GM23248 (cell line): Measurements from ENCODE around the gene F5. TPM values are rescaled to one million over a fixed set of nuclear protein-coding genes. Genes with fewer than 3 reads are reported as not detected.

Experiments
- DNase-seq: peaks from one replicate; pipeline ENCODE4 v3.0.0-alpha.2; 2015
- H2AFZ ChIP-seq: fragments of 200-600 bp; sonication (generic); 2 replicates; pipeline ENCODE4 v1.6.1; 2016; ENCODE audit warnings: antibody characterized with exemption
- H3F3A ChIP-seq: fragments of 200-600 bp; sonication (generic); 2 replicates; pipeline ENCODE4 v1.6.1; 2016; ENCODE audit warnings: mild to moderate bottlenecking, antibody characterized with exemption, mixed run types; ENCODE audit not compliant: insufficient read depth
- H3K27ac ChIP-seq: fragments of 200-600 bp; sonication (generic); 2 replicates; pipeline ENCODE4 v1.5.1; 2016; ENCODE audit warnings: mild to moderate bottlenecking
- H3K27me3 ChIP-seq: fragments of 200-600 bp; sonication (generic); replicated peaks from 2 replicates; pipeline ENCODE4 v1.6.1; 2016; ENCODE audit warnings: mild to moderate bottlenecking; ENCODE audit not compliant: insufficient read depth
- H3K36me3 ChIP-seq: fragments of 200-600 bp; sonication (generic); 2 replicates; pipeline ENCODE4 v1.6.1; 2016; ENCODE audit warnings: low read depth, mild to moderate bottlenecking
- H3K4me1 ChIP-seq: fragments of 200-600 bp; sonication (generic); 2 replicates; pipeline ENCODE4 v1.6.1; 2016; ENCODE audit warnings: mild to moderate bottlenecking; ENCODE audit not compliant: insufficient read depth
- H3K4me2 ChIP-seq: fragments of 200-600 bp; sonication (generic); one replicate; pipeline ENCODE4 v1.6.1; 2016; ENCODE audit warnings: mild to moderate bottlenecking; ENCODE audit not compliant: unreplicated experiment
- H3K4me3 ChIP-seq: fragments of 200-600 bp; sonication (generic); 2 replicates; pipeline ENCODE4 v1.5.1; 2016; ENCODE audit warnings: mild to moderate bottlenecking
- H3K79me2 ChIP-seq: fragments of 200-600 bp; sonication (generic); 2 replicates; pipeline ENCODE4 v1.6.1; 2016; ENCODE audit warnings: mild to moderate bottlenecking; ENCODE audit not compliant: insufficient read depth
- H3K9ac ChIP-seq: fragments of 200-600 bp; sonication (generic); 2 replicates; pipeline ENCODE4 v1.6.1; 2016; ENCODE audit warnings: mild to moderate bottlenecking
- H3K9me2 ChIP-seq: fragments of 200-600 bp; sonication (generic); 2 replicates; pipeline ENCODE4 v1.6.1; 2016; ENCODE audit warnings: mixed run types, mild to moderate bottlenecking, moderate library complexity; ENCODE audit not compliant: insufficient read depth
- H3K9me3 ChIP-seq: fragments of 200-600 bp; sonication (generic); one replicate; pipeline ENCODE4 v1.6.1; 2017; ENCODE audit warnings: low read depth
- H4K20me1 ChIP-seq: fragments of 200-600 bp; sonication (generic); 2 replicates; pipeline ENCODE4 v1.6.0; 2016; ENCODE audit not compliant: insufficient read depth
- EZH2 ChIP-seq: fragments of 200-600 bp; sonication (generic); IDR thresholded peaks from 2 replicates; pipeline ENCODE4 v1.6.1; 2018; ENCODE audit warnings: antibody characterized with exemption, mild to moderate bottlenecking; ENCODE audit not compliant: insufficient read depth, poor library complexity, severe bottlenecking
- EZH2phosphoT487 ChIP-seq: fragments of 200-600 bp; sonication (generic); IDR thresholded peaks from 2 replicates; pipeline ENCODE4 v1.6.1; 2018; ENCODE audit warnings: antibody characterized with exemption, moderate library complexity, mild to moderate bottlenecking, low read depth; ENCODE audit not compliant: insufficient read depth
- WGBS, 2 experiments: methylation state at CpG; one replicate each; pipeline ENCODE4 v1.1.6; 2015 to 2017; ENCODE audit warnings: low lambda C conversion rate in 2 of 2, low coverage in 1 of 2; ENCODE audit errors: missing lambda C conversion rate in 2 of 2; 5-methylcytosine and 5-hydroxymethylcytosine counted together
- in situ Hi-C: fragments of 300-500 bp; cut with MboI; formaldehyde crosslinking; loops from 2 replicates; pipeline ENCODE4 v1.15.0; 2020
- polyA plus RNA-seq: library from polyadenylated mRNA; unstranded; fragments of >200 nt; fragmentation: Nextera tagmentation; extraction: Ambion mirVana; gene quantifications from 2 replicates; pipeline ENCODE4 v1.2.1, GENCODE V29; 2016
- small RNA-seq: library from RNA; depleted of rRNA; stranded (forward); fragments of <200 nt; gene quantifications from one replicate; pipeline ENCODE3, GENCODE V24; 2014; ENCODE audit warnings: low read depth, low replicate concordance
- total RNA-seq: library from RNA; depleted of rRNA; stranded (reverse); fragments of >200 nt; shearing (Covaris generic); gene quantifications from 2 replicates; pipeline ENCODE4 v1.2.3, GENCODE V29; 2014; rRNA removed

Gene F5
- total and polyA plus RNA-seq, 2 experiments from 2014 or later, result not detected

DNA sequence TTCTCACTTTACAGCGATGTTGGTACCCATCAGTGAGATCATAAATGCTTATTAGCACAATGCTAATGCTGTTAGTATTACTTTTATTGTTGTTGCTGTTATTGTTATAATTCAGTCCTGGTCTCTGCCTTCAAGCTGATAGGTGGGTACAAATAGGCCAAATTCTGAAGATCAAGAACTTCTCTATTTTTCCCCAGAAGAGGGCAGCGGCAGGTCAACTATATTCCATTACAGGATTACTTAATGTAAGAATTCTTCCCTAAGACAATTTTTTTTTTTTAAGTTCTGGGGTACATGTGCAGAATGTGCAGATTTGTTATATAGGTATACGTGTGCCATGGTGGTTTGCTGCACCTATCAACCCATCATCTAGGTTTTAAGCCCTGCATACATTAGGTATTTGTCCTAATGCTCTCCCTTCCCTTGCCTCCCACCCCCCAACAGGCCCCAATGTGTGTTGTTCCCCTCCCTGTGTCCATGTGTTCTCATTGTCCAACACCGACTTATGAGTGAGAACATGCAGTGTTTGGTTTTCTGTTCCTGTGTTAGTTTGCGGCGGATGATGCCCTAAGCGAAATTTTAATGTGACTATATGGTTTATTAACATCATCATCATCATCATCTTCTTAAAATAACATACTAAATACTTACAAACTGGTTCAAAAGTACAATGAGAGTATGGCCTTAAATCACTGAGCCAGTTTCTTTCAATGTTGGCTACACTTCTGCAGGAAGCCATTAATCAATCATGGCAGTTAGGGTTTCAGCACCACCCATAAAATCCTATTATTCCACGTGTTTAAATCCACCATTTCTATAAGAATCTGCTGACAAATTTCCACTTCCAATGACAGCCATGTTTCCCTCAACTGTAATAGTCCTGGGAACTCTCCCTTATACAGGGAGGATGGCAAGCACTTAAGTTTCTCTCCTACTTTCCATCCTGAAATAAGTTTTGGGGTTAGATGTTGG is 119.7 kb downstream of the F5 start:
- Histone ChIP-seq H3K9me2 (no peaks in the 10 kb centered on the region), H2AFZ (no peak overlapping the region), H3F3A (0 out of 2 replicates have a peak, but pooled peaks cover under 1% of the 10 kb centered on the region), H4K20me1 (no peaks in the 10 kb centered on the region), H3K27ac (no peak overlapping the region), H3K27me3 (no peaks in the 10 kb centered on the region), H3K9ac (no peak overlapping the region), H3K4me2 (no peak overlapping the region), H3K36me3 (no peaks in the 10 kb centered on the region), H3K4me3 (no peak overlapping the region), H3K9me3 (no peaks in the 10 kb centered on the region), H3K79me2 (no peaks in the 10 kb centered on the region), H3K4me1 (no peaks in the 10 kb centered on the region)
- TF ChIP-seq EZH2phosphoT487 (no peak), EZH2 (no peak)
- 60 to 62% methylated on average over 8 of the region's 8 CpGs for WGBS, 2 experiments
- DNase-seq, result peak; percentile 65
- in situ Hi-C loops, result no loop called here

DNA sequence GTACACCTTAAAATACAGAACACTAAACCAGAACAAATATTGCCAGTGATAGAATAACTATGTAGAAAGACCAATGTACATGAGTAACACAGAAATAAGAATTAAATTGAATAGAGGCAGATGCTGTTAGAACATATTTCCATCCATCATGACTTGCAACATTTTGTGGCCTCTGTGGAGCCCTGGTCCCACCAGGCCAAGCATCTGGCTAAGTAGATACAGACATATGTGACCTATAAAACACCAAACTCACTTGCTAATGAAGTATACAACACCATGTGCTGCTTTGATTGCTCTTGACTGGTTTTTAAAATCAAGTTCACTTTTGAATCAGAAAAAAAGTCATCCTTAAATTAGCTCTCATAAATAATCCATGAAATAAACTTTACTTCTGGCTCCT is 121.0 kb downstream of the F5 start:
- TF ChIP-seq EZH2 (no peak), EZH2phosphoT487 (no peak)
- H3K79me2 ChIP-seq, result no peaks in the 10 kb centered on the region
- H3K27ac ChIP-seq, result no peak overlapping the region
- H2AFZ ChIP-seq, result no peak overlapping the region
- H3K4me1 ChIP-seq, result no peaks in the 10 kb centered on the region
- in situ Hi-C loops, result no loop called here
- H3K4me2 ChIP-seq, result no peak overlapping the region
- no peaks in the 10 kb centered on the region for H4K20me1 ChIP-seq
- no peaks in the 10 kb centered on the region for H3K36me3 ChIP-seq
- no peaks in the 10 kb centered on the region for H3K27me3 ChIP-seq
- no peak overlapping the region for H3K9ac ChIP-seq
- H3F3A ChIP-seq, result peaks cover 5% of the 10 kb centered on the region
- no peaks in the 10 kb centered on the region for H3K9me3 ChIP-seq
- H3K9me2 ChIP-seq, result no peaks in the 10 kb centered on the region
- no peak for DNase-seq
- no peak overlapping the region for H3K4me3 ChIP-seq

Small RNA genes within 50 kb of the gene (small RNA-seq; reads per million reads assigned to genes)
- not detected for gene AL021068.2

Other genes with a start within 250 kb of the F5 start
- 22.3 and 28.2 TPM in 2 replicates for gene NME7, start 218.7 kb downstream of the F5 start, total RNA-seq
- 35.3 and 38.4 TPM in 2 replicates for gene NME7, start 218.7 kb downstream of the F5 start, polyA plus RNA-seq
- 33.0 and 34.6 TPM in 2 replicates for gene BLZF1, start 218.3 kb downstream of the F5 start, total RNA-seq
- 38.9 and 39.3 TPM in 2 replicates for gene BLZF1, start 218.3 kb downstream of the F5 start, polyA plus RNA-seq
- gene CCDC181, start 159.0 kb downstream of the F5 start, total RNA-seq, result not detected in 2 replicates
- gene CCDC181, start 159.0 kb downstream of the F5 start, polyA plus RNA-seq, result 0.10 TPM in 1 of 2 replicates, not detected in the other
- gene SLC19A2, start 100.5 kb downstream of the F5 start, total RNA-seq, result 7.1 and 7.6 TPM in 2 replicates
- gene SLC19A2, start 100.5 kb downstream of the F5 start, polyA plus RNA-seq, result 2.1 and 2.6 TPM in 2 replicates
- not detected in 2 replicates for gene SELP, start 43.6 kb upstream of the F5 start, total RNA-seq
- not detected in 2 replicates for gene SELP, start 43.6 kb upstream of the F5 start, polyA plus RNA-seq
- not detected in 2 replicates for gene SELL, start 125.1 kb upstream of the F5 start, total RNA-seq
- not detected in 2 replicates for gene SELL, start 125.1 kb upstream of the F5 start, polyA plus RNA-seq
- not detected in 2 replicates for gene SELE, start 147.6 kb upstream of the F5 start, total RNA-seq
- not detected in 2 replicates for gene SELE, start 147.6 kb upstream of the F5 start, polyA plus RNA-seq
- 7.8 and 12.8 TPM in 2 replicates for gene METTL18, start 208.4 kb upstream of the F5 start, total RNA-seq
- 6.9 and 8.2 TPM in 2 replicates for gene METTL18, start 208.4 kb upstream of the F5 start, polyA plus RNA-seq